HG03354 (cell line): ENCODE measurements around the gene MAML2.

Experiments used
- ATAC-seq: cut with Tn5 transposase; IDR thresholded peaks from one replicate; pipeline ENCODE4 v1.9.1; 2021; ENCODE audit warnings: mild to moderate bottlenecking; ENCODE audit not compliant: unreplicated experiment, poor library complexity, severe bottlenecking

The MAML2 gene

GRCh38 chr11:96070453-96070852 is 272.5 kb downstream of the MAML2 start:
- ATAC-seq = no peak

GRCh38 chr11:96067160-96067559 is 275.8 kb downstream of the MAML2 start:
- ATAC-seq = no peak

GRCh38 chr11:96065379-96065778 is 277.6 kb downstream of the MAML2 start:
- no peak for ATAC-seq

GRCh38 chr11:96063886-96064285 is 279.1 kb downstream of the MAML2 start:
- no peak for ATAC-seq

GRCh38 chr11:96063053-96063452 is 279.9 kb downstream of the MAML2 start:
- ATAC-seq = no peak

- ATAC-seq = peak; percentile 94
These were observed 280.9 kb downstream of the MAML2 start for GRCh38 chr11:96062134-96062533.

GRCh38 chr11:96061730-96062129 is 281.3 kb downstream of the MAML2 start:
- ATAC-seq = no peak

GRCh38 chr11:96061069-96061468 is 281.9 kb downstream of the MAML2 start:
- no peak for ATAC-seq

GRCh38 chr11:96057502-96057901 is 285.5 kb downstream of the MAML2 start:
- no peak for ATAC-seq

- no peak for ATAC-seq
These were observed 286.4 kb downstream of the MAML2 start for GRCh38 chr11:96056576-96056975.

- no peak for ATAC-seq
These were observed 287.1 kb downstream of the MAML2 start for GRCh38 chr11:96055706-96056387.

GRCh38 chr11:96054870-96055705 is 287.9 kb downstream of the MAML2 start:
- no peak for ATAC-seq

GRCh38 chr11:96052921-96053651 is 289.9 kb downstream of the MAML2 start:
- no peak for ATAC-seq

GRCh38 chr11:96051820-96052219 is 291.2 kb downstream of the MAML2 start:
- ATAC-seq = peak; percentile 94

- ATAC-seq = no peak
These were observed 292.4 kb downstream of the MAML2 start for GRCh38 chr11:96050435-96051182.

- no peak for ATAC-seq
These were observed 293.6 kb downstream of the MAML2 start for GRCh38 chr11:96049426-96049825.

GRCh38 chr11:96045622-96046456 is 297.2 kb downstream of the MAML2 start:
- ATAC-seq = no peak

GRCh38 chr11:96044747-96045146 is 298.2 kb downstream of the MAML2 start:
- no peak for ATAC-seq

- ATAC-seq = no peak
These were observed 298.7 kb downstream of the MAML2 start for GRCh38 chr11:96044311-96044710.
